Prostate gland (tissue), 2 donors: ENCODE results near the gene FOXL1. TPM values are rescaled to one million over a fixed set of nuclear protein-coding genes. Genes with fewer than 3 reads are reported as not detected.

ENCODE experiments used
- DNase-seq: peaks from one replicate; pipeline ENCODE4 v3.0.0-alpha.2; 2019; ENCODE audit warnings: low spot score
- H3K27ac ChIP-seq, 2 donors: fragments of 200-600 bp; sonication (generic); 2 replicates each; pipeline ENCODE4 v1.5.1; 2017 to 2019
- H3K27me3 ChIP-seq: fragments of 200-600 bp; sonication (generic); replicated peaks from 2 replicates; pipeline ENCODE4 v1.5.1; 2019; ENCODE audit not compliant: insufficient read depth
- H3K36me3 ChIP-seq, 2 donors: fragments of 200-600 bp; sonication (generic); 1 replicate in 1 of 2; 2 replicates in 1 of 2; pipeline versions ENCODE4 v1.5.1 to v1.8.1; 2017 to 2019
- H3K4me1 ChIP-seq: fragments of 200-600 bp; sonication (generic); replicated peaks from 2 replicates; pipeline ENCODE4 v1.5.1; 2019
- H3K4me3 ChIP-seq, 2 donors: fragments of 200-600 bp; sonication (generic); 2 replicates each; pipeline ENCODE4 v1.5.1; 2017 to 2019
- H3K9me3 ChIP-seq: fragments of 200-600 bp; sonication (generic); 2 replicates; pipeline ENCODE4 v1.5.1; 2017
- POLR2A ChIP-seq: fragments of 450-650 bp; IDR thresholded peaks from one replicate; pipeline ENCODE4 v1.6.1; 2016; ENCODE audit warnings: antibody characterized with exemption, mild to moderate bottlenecking
- POLR2AphosphoS5 ChIP-seq: sonication (generic); formaldehyde crosslinking; IDR thresholded peaks from one replicate; pipeline ENCODE4 v1.6.1; 2017; ENCODE audit warnings: antibody characterized with exemption
- WGBS: methylation state at CpG from one replicate; pipeline ENCODE4 v1.1.5; 2018; 5-methylcytosine and 5-hydroxymethylcytosine counted together
- intact Hi-C: fragments of 100-400 bp; cut with DNase I; formaldehyde crosslinking; loops from one replicate; pipeline ENCODE4 v1.14.2; 2022
- total RNA-seq, 2 donors: library from RNA; depleted of rRNA; stranded (reverse); fragments of >200 nt; gene quantifications; one replicate each; pipeline ENCODE4 v1.1.0, GENCODE V29; 2016
- TF ChIP-seq, protein P1 (sequence below), 4 experiments: fragments of 200-600 bp in 2 of 4; fragments of 450-650 bp in 2 of 4; sonication (generic) in 2 of 4; IDR thresholded peaks; 1 replicate in 3 of 4; 2 replicates in 1 of 4; pipeline ENCODE4 v1.5.1; 2016 to 2019; ENCODE audit warnings: antibody characterized with exemption in 4 of 4, mild to moderate bottlenecking in 2 of 4, moderate library complexity in 2 of 4

Gene FOXL1
- total RNA-seq, 2 donors from 2014 or later: 0.87 to 8.6 TPM

- TF ChIP-seq POLR2AphosphoS5 (no peak), POLR2A (no peak)
- TF ChIP-seq, protein P1, sequence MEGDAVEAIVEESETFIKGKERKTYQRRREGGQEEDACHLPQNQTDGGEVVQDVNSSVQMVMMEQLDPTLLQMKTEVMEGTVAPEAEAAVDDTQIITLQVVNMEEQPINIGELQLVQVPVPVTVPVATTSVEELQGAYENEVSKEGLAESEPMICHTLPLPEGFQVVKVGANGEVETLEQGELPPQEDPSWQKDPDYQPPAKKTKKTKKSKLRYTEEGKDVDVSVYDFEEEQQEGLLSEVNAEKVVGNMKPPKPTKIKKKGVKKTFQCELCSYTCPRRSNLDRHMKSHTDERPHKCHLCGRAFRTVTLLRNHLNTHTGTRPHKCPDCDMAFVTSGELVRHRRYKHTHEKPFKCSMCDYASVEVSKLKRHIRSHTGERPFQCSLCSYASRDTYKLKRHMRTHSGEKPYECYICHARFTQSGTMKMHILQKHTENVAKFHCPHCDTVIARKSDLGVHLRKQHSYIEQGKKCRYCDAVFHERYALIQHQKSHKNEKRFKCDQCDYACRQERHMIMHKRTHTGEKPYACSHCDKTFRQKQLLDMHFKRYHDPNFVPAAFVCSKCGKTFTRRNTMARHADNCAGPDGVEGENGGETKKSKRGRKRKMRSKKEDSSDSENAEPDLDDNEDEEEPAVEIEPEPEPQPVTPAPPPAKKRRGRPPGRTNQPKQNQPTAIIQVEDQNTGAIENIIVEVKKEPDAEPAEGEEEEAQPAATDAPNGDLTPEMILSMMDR (IDR thresholded peaks at IDR 0.05): no peak
- no peak overlapping the region for H3K4me3 ChIP-seq
- 69% methylated on average over 22 of the region's 22 CpGs for WGBS
- H3K4me1 ChIP-seq: no peaks in the 10 kb centered on the region
- H3K27me3 ChIP-seq: peaks cover 7% of the 10 kb centered on the region
- no peak for DNase-seq
- H3K36me3 ChIP-seq: no peaks in the 10 kb centered on the region
- intact Hi-C loops: no loop called here
- no peaks in the 10 kb centered on the region for H3K9me3 ChIP-seq
- H3K27ac ChIP-seq: no peak overlapping the region
Observed at GRCh38 chr16:86598607-86599565, 20.5 kb downstream of the FOXL1 start.

DNA sequence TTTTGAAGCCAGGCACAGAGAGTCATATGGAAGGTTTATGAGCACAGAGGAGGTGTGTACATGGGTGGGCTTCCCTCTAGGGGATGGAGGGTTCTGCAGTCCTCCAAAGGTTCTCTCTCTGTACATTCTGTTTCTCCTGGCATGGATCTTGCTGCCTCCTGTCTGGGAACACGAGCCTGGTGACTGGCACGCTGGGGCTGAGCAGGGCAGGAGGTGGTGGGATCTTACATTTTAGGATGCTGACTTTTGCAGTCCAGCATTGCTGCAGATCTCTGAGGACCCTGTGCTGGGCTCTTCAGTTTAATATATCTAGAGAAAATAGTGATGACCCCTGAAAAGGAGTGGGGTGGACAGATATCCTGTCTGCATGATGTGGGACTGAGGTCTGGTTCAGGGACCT, 23.0 kb downstream of the FOXL1 start:
- no peak for TF ChIP-seq POLR2AphosphoS5
- TF ChIP-seq POLR2A: no peak
- TF ChIP-seq, protein P1 (IDR thresholded peaks at IDR 0.05): no peak
- no peaks in the 10 kb centered on the region for H3K9me3 ChIP-seq
- no peak overlapping the region for H3K4me3 ChIP-seq
- no peak overlapping the region for H3K27ac ChIP-seq
- H3K36me3 ChIP-seq: no peaks in the 10 kb centered on the region
- no peak for DNase-seq
- peaks cover 7% of the 10 kb centered on the region for H3K27me3 ChIP-seq
- H3K4me1 ChIP-seq: no peaks in the 10 kb centered on the region
- intact Hi-C loops: no loop called here
- WGBS: 85% methylated on average over 2 of the region's 2 CpGs

DNA sequence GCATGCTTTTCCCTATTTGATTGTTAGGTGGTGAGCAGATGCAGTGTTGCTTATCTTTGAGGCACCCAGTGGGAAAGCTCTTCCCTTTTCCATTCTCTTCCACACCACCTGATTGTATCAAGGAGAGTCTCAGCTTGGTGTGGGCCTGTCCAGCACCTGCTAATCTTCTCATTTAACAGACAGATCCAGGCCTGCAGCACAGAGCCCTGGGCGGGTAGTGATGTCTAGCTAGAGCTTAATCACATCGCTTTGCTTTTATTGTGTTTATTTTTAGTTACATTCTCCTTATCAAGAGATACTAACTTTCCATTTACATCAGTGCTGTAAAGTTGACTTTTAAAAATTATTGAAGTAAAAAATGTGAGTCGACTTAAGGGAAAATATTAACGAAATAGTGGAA, 24.2 kb downstream of the FOXL1 start:
- Histone ChIP-seq H3K27ac (no peak overlapping the region), H3K27me3 (peaks cover 4% of the 10 kb centered on the region), H3K4me1 (no peaks in the 10 kb centered on the region), H3K9me3 (no peaks in the 10 kb centered on the region), H3K36me3 (no peaks in the 10 kb centered on the region), H3K4me3 (no peak overlapping the region)
- WGBS: 55% methylated on average over 4 of the region's 4 CpGs
- no peak for DNase-seq
- intact Hi-C loops: no loop called here
- TF ChIP-seq, protein P1 (IDR thresholded peaks at IDR 0.05): no peak
- TF ChIP-seq POLR2AphosphoS5: no peak
- TF ChIP-seq POLR2A: no peak

- no peak overlapping the region for H3K4me3 ChIP-seq
- no peak for DNase-seq
- H3K27me3 ChIP-seq: no peaks in the 10 kb centered on the region
Observed at GRCh38 chr16:86604436-86605193, 26.3 kb downstream of the FOXL1 start.

More at GRCh38 chr16:86604436-86605193, 26.3 kb downstream of the FOXL1 start:
- Histone ChIP-seq H3K9me3 (no peaks in the 10 kb centered on the region), H3K36me3 (no peaks in the 10 kb centered on the region), H3K4me1 (no peaks in the 10 kb centered on the region), H3K27ac (peak overlapping the region in 1 of 2 donors; percentile 23)
- intact Hi-C loops: no loop called here
- no peak for TF ChIP-seq POLR2A
- TF ChIP-seq, protein P1 (IDR thresholded peaks at IDR 0.05): no peak
- peak; percentile 40 for TF ChIP-seq POLR2AphosphoS5
- WGBS: 57% methylated on average over 16 of the region's 16 CpGs
